ENCODE data around the gene PKN1. TPM values are rescaled to one million over a fixed set of nuclear protein-coding genes. Genes with fewer than 3 reads are reported as not detected.

Gene PKN1
- total RNA-seq, 1 experiment from 2014 or later, result 170 TPM

DNA sequence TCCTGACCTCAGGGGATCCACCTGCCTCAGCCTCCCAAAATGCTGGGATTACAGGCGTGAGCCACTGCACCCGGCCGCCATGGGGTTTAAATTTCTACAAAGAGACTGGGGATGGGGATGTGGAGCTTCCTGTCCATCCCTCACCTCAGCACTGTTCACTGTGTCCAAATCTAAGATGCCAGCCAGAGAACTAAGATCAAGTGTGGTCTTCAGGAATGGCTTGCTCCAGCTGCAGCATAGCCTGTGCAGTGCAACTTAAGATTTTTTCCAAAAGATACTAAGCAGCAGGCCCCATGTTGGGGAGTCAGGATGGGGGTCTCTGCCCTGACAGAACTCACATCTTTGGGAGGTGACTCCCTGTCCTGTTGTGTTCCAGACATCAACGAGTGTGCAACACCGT is 42.6 kb upstream of the PKN1 start (continued):
- TF ChIP-seq TCF7 (CRISPR knock-in tag; IDR thresholded peaks at IDR 0.05; ENCODE audit: low read depth) (no peak), KAT7 (CRISPR knock-in tag; IDR thresholded peaks at IDR 0.05; ENCODE audit: borderline replicate concordance) (no peak)

GRCh38 chr19:14391156-14391821 is 41.8 kb upstream of the PKN1 start:
- ChIA-PET POLR2A (interaction anchor here (0.5 kb wide), 1 partner anchor 268 kb away, joined by 3 read pairs; no protein-coding TSS in a partner anchor), CTCF (interaction anchor here (1.5 to 3.3 kb wide), 2 partner anchors 15 kb away, joined by 6 to 29 read pairs; no protein-coding TSS in a partner anchor)
- DNase-seq (ENCODE audit: low spot score), result no peak
- Mint-ChIP-seq H3K27me3 (ENCODE audit: low read depth) (no peaks in the 10 kb centered on the region; the same call in none of the 2 replicates), H3K4me1 (peaks cover 15% of the 10 kb centered on the region), H3K36me3 (no peaks in the 10 kb centered on the region), H3K27ac (no peak overlapping the region), H3K9me3 (no peaks in the 10 kb centered on the region), H3K4me3 (no peak overlapping the region)
- ATAC-seq, result no peak
- TF ChIP-seq ZNF396 (CRISPR knock-in tag; IDR thresholded peaks at IDR 0.05; ENCODE audit: borderline replicate concordance), result no peak
- no peak for TF ChIP-seq RELA (CRISPR knock-in tag; IDR thresholded peaks at IDR 0.05; ENCODE audit: borderline replicate concordance)
- TF ChIP-seq IRF2 (CRISPR knock-in tag; IDR thresholded peaks at IDR 0.05; ENCODE audit: borderline replicate concordance, low read depth), result no peak
- no peak for TF ChIP-seq STAT6 (CRISPR knock-in tag; conservative IDR thresholded peaks at IDR 0.05; ENCODE audit: low read depth)
- TF ChIP-seq ZNF671 (CRISPR knock-in tag; IDR thresholded peaks at IDR 0.05), result no peak
- TF ChIP-seq ZNF232 (CRISPR knock-in tag; IDR thresholded peaks at IDR 0.05), result no peak
- no peak for TF ChIP-seq EMX1 (CRISPR knock-in tag; IDR thresholded peaks at IDR 0.05)
- TF ChIP-seq, protein P1, sequence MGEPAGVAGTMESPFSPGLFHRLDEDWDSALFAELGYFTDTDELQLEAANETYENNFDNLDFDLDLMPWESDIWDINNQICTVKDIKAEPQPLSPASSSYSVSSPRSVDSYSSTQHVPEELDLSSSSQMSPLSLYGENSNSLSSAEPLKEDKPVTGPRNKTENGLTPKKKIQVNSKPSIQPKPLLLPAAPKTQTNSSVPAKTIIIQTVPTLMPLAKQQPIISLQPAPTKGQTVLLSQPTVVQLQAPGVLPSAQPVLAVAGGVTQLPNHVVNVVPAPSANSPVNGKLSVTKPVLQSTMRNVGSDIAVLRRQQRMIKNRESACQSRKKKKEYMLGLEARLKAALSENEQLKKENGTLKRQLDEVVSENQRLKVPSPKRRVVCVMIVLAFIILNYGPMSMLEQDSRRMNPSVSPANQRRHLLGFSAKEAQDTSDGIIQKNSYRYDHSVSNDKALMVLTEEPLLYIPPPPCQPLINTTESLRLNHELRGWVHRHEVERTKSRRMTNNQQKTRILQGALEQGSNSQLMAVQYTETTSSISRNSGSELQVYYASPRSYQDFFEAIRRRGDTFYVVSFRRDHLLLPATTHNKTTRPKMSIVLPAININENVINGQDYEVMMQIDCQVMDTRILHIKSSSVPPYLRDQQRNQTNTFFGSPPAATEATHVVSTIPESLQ (CRISPR knock-in tag; IDR thresholded peaks at IDR 0.05), result no peak
- TF ChIP-seq, protein P2, sequence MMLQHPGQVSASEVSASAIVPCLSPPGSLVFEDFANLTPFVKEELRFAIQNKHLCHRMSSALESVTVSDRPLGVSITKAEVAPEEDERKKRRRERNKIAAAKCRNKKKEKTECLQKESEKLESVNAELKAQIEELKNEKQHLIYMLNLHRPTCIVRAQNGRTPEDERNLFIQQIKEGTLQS (CRISPR knock-in tag; conservative IDR thresholded peaks at IDR 0.05), result no peak
- no peak for TF ChIP-seq FOXK1 (CRISPR knock-in tag; IDR thresholded peaks at IDR 0.05)
- TF ChIP-seq OVOL2 (CRISPR knock-in tag; IDR thresholded peaks at IDR 0.05; ENCODE audit: borderline replicate concordance), result no peak
- no peak for TF ChIP-seq GRHL2 (CRISPR knock-in tag; IDR thresholded peaks at IDR 0.05; ENCODE audit: insufficient replicate concordance, severe bottlenecking)
- TF ChIP-seq ZSCAN18 (CRISPR knock-in tag; IDR thresholded peaks at IDR 0.05), result no peak
- TF ChIP-seq FOXP1 (CRISPR knock-in tag; IDR thresholded peaks at IDR 0.05; ENCODE audit: borderline replicate concordance), result no peak
- TF ChIP-seq, protein P3, sequence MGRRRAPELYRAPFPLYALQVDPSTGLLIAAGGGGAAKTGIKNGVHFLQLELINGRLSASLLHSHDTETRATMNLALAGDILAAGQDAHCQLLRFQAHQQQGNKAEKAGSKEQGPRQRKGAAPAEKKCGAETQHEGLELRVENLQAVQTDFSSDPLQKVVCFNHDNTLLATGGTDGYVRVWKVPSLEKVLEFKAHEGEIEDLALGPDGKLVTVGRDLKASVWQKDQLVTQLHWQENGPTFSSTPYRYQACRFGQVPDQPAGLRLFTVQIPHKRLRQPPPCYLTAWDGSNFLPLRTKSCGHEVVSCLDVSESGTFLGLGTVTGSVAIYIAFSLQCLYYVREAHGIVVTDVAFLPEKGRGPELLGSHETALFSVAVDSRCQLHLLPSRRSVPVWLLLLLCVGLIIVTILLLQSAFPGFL (CRISPR knock-in tag; IDR thresholded peaks at IDR 0.05; ENCODE audit: borderline replicate concordance), result no peak
- TF ChIP-seq, protein P4, sequence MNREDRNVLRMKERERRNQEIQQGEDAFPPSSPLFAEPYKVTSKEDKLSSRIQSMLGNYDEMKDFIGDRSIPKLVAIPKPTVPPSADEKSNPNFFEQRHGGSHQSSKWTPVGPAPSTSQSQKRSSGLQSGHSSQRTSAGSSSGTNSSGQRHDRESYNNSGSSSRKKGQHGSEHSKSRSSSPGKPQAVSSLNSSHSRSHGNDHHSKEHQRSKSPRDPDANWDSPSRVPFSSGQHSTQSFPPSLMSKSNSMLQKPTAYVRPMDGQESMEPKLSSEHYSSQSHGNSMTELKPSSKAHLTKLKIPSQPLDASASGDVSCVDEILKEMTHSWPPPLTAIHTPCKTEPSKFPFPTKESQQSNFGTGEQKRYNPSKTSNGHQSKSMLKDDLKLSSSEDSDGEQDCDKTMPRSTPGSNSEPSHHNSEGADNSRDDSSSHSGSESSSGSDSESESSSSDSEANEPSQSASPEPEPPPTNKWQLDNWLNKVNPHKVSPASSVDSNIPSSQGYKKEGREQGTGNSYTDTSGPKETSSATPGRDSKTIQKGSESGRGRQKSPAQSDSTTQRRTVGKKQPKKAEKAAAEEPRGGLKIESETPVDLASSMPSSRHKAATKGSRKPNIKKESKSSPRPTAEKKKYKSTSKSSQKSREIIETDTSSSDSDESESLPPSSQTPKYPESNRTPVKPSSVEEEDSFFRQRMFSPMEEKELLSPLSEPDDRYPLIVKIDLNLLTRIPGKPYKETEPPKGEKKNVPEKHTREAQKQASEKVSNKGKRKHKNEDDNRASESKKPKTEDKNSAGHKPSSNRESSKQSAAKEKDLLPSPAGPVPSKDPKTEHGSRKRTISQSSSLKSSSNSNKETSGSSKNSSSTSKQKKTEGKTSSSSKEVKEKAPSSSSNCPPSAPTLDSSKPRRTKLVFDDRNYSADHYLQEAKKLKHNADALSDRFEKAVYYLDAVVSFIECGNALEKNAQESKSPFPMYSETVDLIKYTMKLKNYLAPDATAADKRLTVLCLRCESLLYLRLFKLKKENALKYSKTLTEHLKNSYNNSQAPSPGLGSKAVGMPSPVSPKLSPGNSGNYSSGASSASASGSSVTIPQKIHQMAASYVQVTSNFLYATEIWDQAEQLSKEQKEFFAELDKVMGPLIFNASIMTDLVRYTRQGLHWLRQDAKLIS (CRISPR knock-in tag; IDR thresholded peaks at IDR 0.05; ENCODE audit: borderline replicate concordance), result no peak
- no peak for TF ChIP-seq TP53 (CRISPR knock-in tag; IDR thresholded peaks at IDR 0.05)
- TF ChIP-seq E2F4 (CRISPR knock-in tag; IDR thresholded peaks at IDR 0.05; ENCODE audit: borderline replicate concordance, low read depth), result no peak

Data from WTC11 (cell line).